ENCODE results near the gene LRRC9. TPM values are rescaled to one million over a fixed set of nuclear protein-coding genes. Genes with fewer than 3 reads are reported as not detected.

LRRC9 gene
- total RNA-seq, 6 donors from 2014 or later: 0.30 TPM; not detected in 5

- DNase-seq (no peak), ATAC-seq (ENCODE audit: low FRiP score in 2 of 2) (no peak)
- Histone ChIP-seq H3K27me3 (no peaks in the 10 kb centered on the region), H3K36me3 (no peaks in the 10 kb centered on the region), H3K9me3 (no peaks in the 10 kb centered on the region), H3K4me1 (no peaks in the 10 kb centered on the region), H3K27ac (no peak overlapping the region), H3K4me3 (no peak overlapping the region)
- TF ChIP-seq, protein P1, sequence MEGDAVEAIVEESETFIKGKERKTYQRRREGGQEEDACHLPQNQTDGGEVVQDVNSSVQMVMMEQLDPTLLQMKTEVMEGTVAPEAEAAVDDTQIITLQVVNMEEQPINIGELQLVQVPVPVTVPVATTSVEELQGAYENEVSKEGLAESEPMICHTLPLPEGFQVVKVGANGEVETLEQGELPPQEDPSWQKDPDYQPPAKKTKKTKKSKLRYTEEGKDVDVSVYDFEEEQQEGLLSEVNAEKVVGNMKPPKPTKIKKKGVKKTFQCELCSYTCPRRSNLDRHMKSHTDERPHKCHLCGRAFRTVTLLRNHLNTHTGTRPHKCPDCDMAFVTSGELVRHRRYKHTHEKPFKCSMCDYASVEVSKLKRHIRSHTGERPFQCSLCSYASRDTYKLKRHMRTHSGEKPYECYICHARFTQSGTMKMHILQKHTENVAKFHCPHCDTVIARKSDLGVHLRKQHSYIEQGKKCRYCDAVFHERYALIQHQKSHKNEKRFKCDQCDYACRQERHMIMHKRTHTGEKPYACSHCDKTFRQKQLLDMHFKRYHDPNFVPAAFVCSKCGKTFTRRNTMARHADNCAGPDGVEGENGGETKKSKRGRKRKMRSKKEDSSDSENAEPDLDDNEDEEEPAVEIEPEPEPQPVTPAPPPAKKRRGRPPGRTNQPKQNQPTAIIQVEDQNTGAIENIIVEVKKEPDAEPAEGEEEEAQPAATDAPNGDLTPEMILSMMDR (IDR thresholded peaks at IDR 0.05): no peak
- TF ChIP-seq POLR2AphosphoS5 (IDR thresholded peaks at IDR 0.05): no peak
- no peak for TF ChIP-seq POLR2A (IDR thresholded peaks at IDR 0.05)
- TF ChIP-seq EP300 (IDR thresholded peaks at IDR 0.05): no peak
Measured at GRCh38 chr14:60079723-60080122, 159.8 kb downstream of the LRRC9 start.

DNA sequence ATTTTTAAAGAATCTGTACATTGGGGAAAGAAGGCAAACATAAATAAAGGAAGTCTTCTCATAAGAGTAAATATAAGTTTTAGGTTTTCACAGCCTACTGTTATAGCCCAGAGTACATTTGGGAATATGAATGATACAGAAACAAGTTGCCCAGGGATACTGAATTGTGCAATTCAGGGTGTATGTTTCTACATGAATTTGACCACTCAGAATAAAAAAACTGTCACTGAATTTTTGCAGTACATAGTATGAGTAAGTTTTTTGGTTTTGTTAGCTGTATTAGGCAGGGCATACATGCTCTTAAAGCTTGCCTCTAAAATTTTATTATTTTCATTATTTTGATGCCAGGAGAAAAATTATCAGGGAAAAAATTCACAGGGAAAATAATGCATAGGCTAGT lies 165.1 kb downstream of the LRRC9 start:
- Histone ChIP-seq H3K4me1 (no peaks in the 10 kb centered on the region), H3K27ac (no peak overlapping the region), H3K36me3 (no peaks in the 10 kb centered on the region), H3K27me3 (no peaks in the 10 kb centered on the region), H3K4me3 (no peak overlapping the region), H3K9me3 (no peaks in the 10 kb centered on the region)
- DNase-seq (no peak), ATAC-seq (ENCODE audit: low FRiP score in 2 of 2) (no peak)
- TF ChIP-seq EP300 (IDR thresholded peaks at IDR 0.05) (no peak), POLR2A (IDR thresholded peaks at IDR 0.05) (no peak), POLR2AphosphoS5 (IDR thresholded peaks at IDR 0.05) (no peak)
- TF ChIP-seq, protein P1 (IDR thresholded peaks at IDR 0.05): no peak

DNA sequence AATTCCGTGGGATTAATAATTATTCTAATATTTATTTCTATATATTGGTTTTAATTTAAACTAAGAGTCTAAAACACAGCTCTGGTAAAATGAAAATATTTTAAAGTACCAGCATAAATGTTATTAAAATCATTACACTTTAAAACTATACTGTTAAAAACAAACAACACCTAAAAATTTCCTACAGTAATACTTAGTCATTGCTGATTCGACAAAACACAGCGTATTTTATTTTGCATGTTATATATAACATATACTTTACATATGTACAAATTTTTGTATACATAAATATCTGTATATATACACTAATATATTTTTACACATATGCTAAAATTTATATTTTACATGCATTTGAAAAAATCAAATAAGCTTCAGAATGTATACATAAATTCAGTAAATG lies 165.7 kb downstream of the LRRC9 start:
- no peaks in the 10 kb centered on the region for H3K27me3 ChIP-seq
- no peak for DNase-seq
- no peaks in the 10 kb centered on the region for H3K9me3 ChIP-seq
- TF ChIP-seq EP300 (IDR thresholded peaks at IDR 0.05): no peak
- TF ChIP-seq POLR2AphosphoS5 (IDR thresholded peaks at IDR 0.05): no peak
- TF ChIP-seq, protein P1 (IDR thresholded peaks at IDR 0.05): no peak
- TF ChIP-seq POLR2A (IDR thresholded peaks at IDR 0.05): no peak
- no peak for ATAC-seq (ENCODE audit: low FRiP score in 2 of 2)
- H3K4me1 ChIP-seq: peaks cover 0 to 3% (median 2%) of the 10 kb centered on the region in 4 donors
- no peak overlapping the region for H3K4me3 ChIP-seq
- no peak overlapping the region for H3K27ac ChIP-seq
- WGBS, 2 donors: 95 to 96% methylated on average over 3 of the region's 3 CpGs
- H3K36me3 ChIP-seq: no peaks in the 10 kb centered on the region

DNA sequence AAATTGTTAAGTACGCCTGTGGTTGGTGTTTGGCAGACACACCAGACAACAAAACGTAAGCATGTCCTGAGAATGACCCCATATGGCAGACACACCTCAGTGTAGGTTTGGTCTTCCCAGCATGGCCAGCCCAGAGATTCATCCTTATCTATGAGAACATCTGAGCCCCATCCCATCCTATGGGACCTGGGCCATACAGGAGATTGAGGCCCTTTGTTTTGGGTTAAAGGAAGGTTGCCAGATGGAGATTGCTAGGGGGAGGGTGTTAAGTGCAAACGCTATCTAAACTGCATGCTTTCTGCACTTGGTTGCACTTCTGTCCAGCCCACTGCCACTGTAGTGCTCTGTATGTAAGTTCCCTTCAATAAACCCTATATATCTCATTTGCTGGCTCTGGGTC lies 167.7 kb downstream of the LRRC9 start:
- DNase-seq: no peak
- no peaks in the 10 kb centered on the region for H3K27me3 ChIP-seq
- H3K4me3 ChIP-seq: no peak overlapping the region
- TF ChIP-seq, protein P1 (IDR thresholded peaks at IDR 0.05): no peak
- TF ChIP-seq POLR2A (IDR thresholded peaks at IDR 0.05): no peak
- TF ChIP-seq EP300 (IDR thresholded peaks at IDR 0.05): no peak
- no peak for TF ChIP-seq POLR2AphosphoS5 (IDR thresholded peaks at IDR 0.05)
- no peaks in the 10 kb centered on the region for H3K9me3 ChIP-seq
- H3K4me1 ChIP-seq: peaks cover 0 to 7% (median 3%) of the 10 kb centered on the region in 4 donors
- 72 to 86% methylated on average over 3 of the region's 3 CpGs for WGBS, 2 donors
- ATAC-seq (ENCODE audit: low FRiP score in 2 of 2): no peak
- H3K27ac ChIP-seq: no peak overlapping the region
- no peaks in the 10 kb centered on the region for H3K36me3 ChIP-seq

- H3K27me3 ChIP-seq: no peaks in the 10 kb centered on the region
- H3K9me3 ChIP-seq: no peaks in the 10 kb centered on the region
- ATAC-seq (ENCODE audit: low FRiP score in 2 of 2): no peak
- H3K27ac ChIP-seq: no peak overlapping the region
- 51% methylated on average over 4 of the region's 4 CpGs for WGBS, 2 donors
- no peak overlapping the region for H3K4me3 ChIP-seq
- H3K36me3 ChIP-seq: no peaks in the 10 kb centered on the region
- DNase-seq: no peak
- peaks cover 14 to 22% (median 17%) of the 10 kb centered on the region in 4 donors for H3K4me1 ChIP-seq
- TF ChIP-seq POLR2AphosphoS5 (IDR thresholded peaks at IDR 0.05) (no peak), EP300 (IDR thresholded peaks at IDR 0.05) (no peak), POLR2A (IDR thresholded peaks at IDR 0.05) (no peak)
- TF ChIP-seq, protein P1 (IDR thresholded peaks at IDR 0.05): no peak
Measured at GRCh38 chr14:60089221-60089620, 169.3 kb downstream of the LRRC9 start.

All from upper lobe of left lung (tissue), 6 donors.